ENCODE results near the gene DNAJC6.
A peak's percentile ranks its signal among the peaks of the same experiment; 100 is the strongest.
"Not testable (repeated sequence)": the region's sequence is repeated elsewhere in the genome, so short reads cannot be mapped to it uniquely, and the experiment has no call there.

DNAJC6 gene

DNA sequence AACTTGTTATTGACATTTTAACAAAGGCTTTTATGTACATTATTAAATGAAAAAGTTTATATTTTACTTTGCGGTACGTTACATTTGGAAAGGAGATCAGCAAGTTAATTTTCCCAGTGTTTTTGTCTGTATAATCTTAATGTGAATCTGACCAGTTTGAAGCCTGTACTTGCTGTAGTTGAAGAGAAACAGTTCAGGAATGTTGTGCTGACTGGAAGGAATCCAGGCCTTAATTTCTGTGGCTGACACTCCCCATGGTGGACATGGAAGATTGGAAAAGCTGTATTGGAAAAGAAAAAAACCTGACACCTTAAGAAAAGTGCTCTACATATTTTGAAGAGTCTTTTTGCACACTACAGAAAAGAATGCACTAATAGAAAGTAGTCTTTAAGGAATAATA, 126.6 kb downstream of the DNAJC6 start:
- FAIRE-seq = peak; percentile 86

DNA sequence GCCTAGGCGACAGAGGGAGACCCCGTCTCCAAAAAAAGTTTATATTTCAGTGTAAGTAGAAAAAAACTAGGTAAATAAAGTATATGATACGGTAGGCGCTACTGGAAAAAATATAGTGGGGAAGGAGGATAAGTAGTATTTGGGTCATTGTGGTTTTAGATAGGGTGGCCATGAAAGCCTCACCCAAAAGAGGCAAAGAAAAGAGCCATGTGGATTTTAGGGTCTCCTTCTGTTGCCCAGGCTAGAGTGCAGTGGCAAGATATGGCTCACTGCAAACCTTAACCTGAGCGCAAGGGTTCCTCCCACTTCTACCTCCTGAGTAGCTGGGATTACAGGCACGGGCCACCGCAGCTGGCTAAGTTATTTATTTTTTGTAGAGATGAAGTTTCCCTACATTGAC, 128.3 kb downstream of the DNAJC6 start:
- no peak for FAIRE-seq

DNA sequence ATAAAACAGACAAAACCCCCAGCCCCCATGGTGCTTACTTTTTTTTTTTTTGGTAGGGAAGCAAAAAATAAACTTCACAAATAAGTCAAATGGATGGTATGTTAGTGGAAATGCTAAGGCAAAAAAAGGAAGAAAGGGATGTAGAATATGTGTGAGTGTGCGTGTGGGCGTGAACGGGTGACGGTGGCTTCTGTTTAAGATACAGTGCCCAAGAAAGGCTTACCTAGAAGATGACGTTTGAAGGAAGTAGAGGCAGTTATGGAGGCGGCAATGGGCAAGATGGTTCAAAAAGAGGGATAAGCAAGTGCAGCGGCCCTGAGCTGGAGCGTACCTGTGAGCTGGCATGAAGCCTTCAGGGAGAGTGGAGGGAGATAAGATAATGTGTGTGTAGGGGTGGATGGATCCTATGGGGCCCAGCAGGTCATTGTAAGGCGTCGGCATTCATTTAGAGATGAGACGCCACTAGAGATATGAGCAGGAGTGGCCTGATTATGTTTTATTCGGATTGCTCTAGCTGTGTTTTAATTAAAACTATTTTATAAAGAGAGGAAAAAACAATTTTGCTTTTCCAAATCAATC, 131.1 kb downstream of the DNAJC6 start:
- no peak for FAIRE-seq

DNA sequence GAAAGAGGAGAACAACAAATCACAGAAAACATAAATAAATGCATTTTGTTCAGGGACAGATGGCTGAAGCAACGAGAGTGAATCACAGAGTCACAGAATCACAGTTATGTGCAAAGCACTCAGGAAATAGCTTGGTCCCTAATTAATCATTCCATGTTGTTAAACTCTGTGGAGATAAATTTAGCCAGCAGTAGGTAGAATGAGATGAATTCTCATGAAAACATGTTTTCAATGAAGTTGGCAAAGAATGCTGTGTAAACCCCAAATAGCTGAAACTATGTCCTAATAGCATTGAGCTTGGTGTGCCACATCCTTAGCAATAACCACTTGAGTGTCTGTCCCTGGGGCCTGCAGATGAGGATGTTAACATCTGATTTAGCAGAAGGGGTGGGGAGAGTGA, 131.6 kb downstream of the DNAJC6 start:
- FAIRE-seq = no peak

DNA sequence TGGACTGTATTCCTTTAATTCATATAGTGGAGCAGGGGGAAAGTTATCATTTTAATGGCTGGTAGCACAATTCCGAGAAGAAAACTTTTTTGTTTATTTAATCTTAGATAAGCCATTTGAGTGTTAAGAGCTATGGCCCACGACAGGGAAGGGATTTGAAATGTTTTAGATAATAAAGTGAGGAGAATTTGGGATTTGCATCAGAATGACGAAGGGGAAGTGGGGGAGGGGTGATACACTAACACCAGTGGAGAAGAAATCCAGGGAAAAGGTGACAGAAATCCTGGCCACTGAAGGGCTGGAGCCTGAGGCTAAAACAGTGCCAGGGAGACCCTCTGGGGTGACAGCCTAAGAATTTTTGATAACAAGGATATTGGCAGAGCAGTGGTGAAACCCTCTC, 132.1 kb downstream of the DNAJC6 start:
- FAIRE-seq = no peak

DNA sequence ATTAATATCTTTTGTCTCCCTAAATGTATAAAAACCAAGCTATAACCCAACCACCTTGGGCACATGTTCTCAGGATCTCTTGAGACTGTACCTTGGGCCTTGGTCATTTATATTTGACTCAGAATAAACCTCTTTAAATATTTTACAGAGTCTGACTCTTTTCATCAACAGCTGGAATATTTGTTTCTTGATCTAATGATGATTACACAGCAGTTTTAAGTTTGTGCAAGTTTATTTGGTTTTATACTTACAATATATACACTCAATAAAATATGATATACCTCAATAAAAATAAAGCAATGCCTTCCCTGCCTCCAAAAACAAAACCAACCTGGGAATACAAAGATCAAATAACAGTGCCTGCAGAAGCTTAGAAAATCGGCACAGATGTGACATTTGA, 133.1 kb downstream of the DNAJC6 start:
- no peak for FAIRE-seq

DNA sequence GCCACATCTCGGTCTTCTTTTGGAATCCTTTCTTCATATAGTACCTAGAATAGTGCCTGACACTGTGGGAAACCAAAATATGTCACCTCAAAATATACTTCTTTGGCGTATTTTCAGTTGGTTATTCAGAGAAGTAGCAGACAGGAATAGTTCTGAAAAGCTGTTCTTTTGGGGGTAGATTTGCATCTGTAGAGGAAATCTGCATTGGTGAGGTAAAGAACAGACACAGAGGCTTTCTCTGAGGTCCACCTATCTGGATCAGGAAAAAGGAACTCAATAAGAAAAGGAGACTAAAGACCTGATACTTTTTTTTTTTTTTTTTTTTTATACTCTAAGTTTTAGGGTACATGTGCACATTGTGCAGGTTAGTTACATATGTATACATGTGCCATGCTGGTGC, 134.3 kb downstream of the DNAJC6 start:
- no peak for FAIRE-seq

DNA sequence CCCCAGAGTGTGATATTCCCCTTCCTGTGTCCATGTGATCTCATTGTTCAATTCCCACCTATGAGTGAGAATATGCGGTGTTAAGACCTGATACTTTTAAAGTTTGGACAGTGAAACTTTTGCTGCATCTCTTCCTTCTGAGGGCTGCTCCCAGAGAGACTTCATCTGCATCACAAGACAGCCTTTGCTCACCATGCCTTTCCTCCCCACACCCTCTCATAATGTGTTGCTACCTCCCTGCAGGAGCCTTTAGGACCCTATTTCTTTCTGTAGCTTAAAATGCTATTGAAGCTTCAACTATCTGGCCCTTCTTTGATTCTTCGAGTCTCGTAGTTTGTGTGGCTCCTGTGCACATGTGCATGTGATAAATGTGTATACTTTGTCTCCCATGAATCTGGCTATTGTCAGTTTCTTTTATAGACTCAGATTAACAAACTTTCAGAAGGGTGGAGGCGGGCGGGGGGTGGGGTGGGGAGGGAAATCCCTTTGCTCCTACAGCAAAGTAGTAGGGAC, 134.8 kb downstream of the DNAJC6 start:
- FAIRE-seq = no peak

DNA sequence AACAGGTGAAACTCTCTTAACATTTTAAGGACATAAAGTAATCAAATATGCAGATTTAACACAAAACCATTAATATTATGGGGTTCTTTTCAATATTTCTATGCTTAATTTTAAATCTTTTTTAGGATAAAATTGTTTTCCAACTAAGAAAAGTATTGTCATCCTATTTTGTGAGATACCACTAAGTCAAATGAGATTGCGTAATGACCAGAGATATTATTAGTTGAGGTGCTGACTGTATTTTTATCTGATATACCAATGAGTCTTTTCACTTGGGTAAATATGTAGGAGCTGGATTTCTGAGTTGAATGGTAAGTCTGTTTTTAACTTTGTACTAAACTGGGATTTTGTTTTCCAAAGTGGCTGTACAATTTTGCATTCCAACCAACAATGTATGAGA, 136.5 kb downstream of the DNAJC6 start:
- no peak for FAIRE-seq

DNA sequence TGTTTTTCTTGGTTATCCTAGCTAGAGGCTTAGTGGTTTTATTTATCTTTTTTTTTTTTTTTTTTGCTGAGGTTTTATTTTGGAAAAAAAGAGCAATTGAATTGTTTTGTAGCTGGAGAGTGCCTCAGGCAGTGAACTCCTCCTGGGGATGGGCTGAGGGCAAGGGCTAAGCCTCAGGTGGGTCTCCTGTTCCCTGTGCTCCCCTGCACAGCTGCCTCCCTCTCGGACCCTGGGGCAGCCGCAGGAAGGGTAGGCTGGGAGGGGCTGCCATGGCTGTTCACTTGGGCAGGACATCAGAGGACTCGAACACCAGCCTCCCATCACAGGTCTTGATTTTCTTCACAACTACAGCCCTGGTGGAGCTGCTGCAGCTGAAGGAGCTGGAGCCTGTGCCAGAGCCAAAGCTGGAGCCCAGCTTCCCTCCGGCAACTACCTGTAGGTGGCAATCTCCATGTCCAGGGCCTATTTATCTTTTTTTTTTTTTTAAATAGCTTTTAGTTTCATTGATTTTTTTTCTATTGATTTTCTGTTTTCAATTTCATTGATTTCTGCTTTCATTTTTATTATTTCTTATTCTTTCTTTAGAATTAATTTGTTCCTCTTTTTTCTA, 140.0 kb downstream of the DNAJC6 start:
- FAIRE-seq = no peak

DNA sequence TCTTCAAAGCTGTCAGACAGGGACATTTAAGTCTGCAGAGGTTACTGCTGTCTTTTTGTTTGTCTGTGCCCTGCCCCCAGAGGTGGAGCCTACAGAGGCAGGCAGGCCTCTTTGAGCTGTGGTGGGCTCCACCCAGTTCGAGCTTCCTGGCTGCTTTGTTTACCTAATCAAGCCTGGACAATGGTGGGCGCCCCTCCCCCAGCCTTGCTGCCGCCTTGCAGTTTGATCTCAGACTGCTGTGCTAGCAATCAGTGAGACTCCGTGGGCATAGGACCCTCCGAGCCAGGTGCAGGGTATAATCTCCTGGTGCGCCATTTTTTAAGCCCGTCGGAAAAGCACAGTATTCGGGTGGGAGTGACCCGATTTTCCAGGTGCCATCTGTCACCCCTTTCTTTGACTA, 146.3 kb downstream of the DNAJC6 start:
- not testable (repeated sequence) for FAIRE-seq

DNA sequence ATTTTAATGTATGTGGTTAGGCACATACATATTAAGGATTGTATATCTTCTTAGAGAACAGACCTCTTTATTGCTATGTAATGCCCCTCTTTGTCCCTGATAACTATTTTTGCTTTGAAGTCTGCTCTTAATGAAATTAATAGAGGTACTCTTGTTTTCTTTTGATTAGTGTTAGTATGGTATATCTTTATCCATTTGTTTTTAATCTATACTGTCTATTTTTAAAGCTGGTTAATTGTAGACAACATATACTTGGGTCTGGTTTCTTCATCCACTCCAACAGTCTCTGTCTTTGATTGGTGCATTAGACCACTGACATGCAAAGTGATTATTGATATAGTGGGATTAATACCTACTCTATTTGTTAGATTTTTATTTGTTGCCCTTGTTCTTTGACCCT, 147.1 kb downstream of the DNAJC6 start:
- no peak for FAIRE-seq

DNA sequence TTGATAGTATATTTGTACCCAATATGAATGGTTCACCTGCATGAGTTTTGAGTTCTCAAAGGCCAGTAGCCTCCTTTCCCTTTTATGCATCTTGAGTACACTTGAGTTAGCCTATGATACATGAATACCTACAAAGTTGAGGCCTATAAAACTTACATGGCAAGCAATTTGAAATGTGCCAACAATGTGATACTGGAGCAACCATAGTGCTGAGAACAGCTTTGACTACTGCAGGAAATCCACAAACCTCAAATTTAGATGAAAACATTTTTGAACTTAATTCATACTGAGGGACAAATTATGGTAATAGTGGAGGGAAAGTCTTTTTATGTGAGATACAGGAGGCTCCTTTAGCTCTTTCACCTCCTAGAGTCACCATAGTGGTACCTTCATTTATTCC, 148.5 kb downstream of the DNAJC6 start:
- FAIRE-seq = no peak

DNA sequence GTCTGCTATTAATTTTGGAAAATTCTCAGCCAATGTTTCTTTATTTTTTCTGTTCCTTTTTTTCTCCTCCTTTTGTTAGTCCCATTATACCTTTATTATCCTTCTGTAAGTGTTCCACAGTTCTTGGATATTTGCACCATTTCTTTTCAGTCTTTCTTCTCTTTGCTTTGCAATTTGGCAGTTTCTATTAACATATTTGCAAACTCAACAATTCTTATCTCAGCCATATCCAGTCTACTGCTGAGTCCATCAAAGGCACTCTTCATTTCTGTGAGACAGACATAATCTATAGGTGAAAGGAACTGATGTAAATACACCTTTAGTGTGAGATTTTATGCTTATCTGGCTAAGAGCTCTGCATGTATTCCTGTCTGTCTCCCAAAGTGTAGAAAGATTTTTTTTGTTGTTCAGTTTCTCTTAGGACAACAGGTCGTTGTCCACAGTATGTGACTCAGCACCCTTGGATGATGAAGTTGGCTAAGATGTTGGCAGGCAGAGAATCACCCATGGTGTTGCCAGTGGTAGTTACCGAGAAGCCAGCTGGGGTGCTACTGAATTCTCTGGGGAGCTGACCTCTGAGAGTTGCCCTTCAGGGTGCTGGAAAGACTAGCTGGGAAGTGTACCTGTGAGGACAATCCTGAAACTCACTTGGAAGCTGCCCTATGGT, 149.5 kb downstream of the DNAJC6 start:
- FAIRE-seq = no peak

DNA sequence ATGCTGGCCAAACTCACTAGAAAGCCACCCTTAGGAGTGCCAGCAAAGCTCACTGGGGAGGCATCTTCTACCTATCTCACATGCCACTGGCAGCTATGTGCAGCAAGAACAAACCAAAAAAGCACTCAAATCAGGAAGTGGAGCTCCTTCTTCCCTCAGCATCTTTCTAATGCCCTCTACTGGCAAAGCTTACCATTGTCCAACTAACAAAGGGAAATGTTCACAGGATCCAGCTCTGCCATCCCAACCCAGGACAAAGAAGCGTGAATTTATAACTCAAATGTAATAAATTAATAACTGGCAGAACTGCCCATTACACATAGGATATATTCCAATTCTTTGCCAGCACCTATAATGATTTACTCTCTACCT, 150.0 kb downstream of the DNAJC6 start:
- no peak for FAIRE-seq

All from endometrium (tissue), 2 donors.